ENCODE measurements around the gene NOL4L.
A peak's percentile ranks its signal among the peaks of the same experiment; 100 is the strongest.

The NOL4L gene

GRCh38 chr20:32450484-32451061 is 134.6 kb downstream of the NOL4L start:
- Histone ChIP-seq H3K36me3 (peaks cover 100% of the 10 kb centered on the region), H3K27ac (peak overlapping the region; percentile 57), H3K4me3 (ENCODE audit: low read depth in 1 of 2, low read length in 1 of 2) (no peak overlapping the region), H3K27me3 (no peaks in the 10 kb centered on the region), H3K9me3 (no peaks in the 10 kb centered on the region), H3K4me1 (ENCODE audit: control insufficient read depth in 1 of 2, insufficient read depth in 1 of 2, low read depth in 1 of 2, low read length in 1 of 2) (peaks cover 19 to 23% of the 10 kb centered on the region in 2 experiments)
- TF ChIP-seq CTCF (IDR thresholded peaks at IDR 0.05), result no peak

GRCh38 chr20:32449890-32450401 is 135.2 kb downstream of the NOL4L start:
- Histone ChIP-seq H3K4me3 (ENCODE audit: low read depth in 1 of 2, low read length in 1 of 2) (no peak overlapping the region), H3K27me3 (no peaks in the 10 kb centered on the region), H3K9me3 (no peaks in the 10 kb centered on the region), H3K27ac (peak overlapping the region; percentile 57), H3K4me1 (ENCODE audit: control insufficient read depth in 1 of 2, insufficient read depth in 1 of 2, low read depth in 1 of 2, low read length in 1 of 2) (peaks cover 19 to 23% of the 10 kb centered on the region in 2 experiments), H3K36me3 (peaks cover 100% of the 10 kb centered on the region)
- no peak for TF ChIP-seq CTCF (IDR thresholded peaks at IDR 0.05)

GRCh38 chr20:32449057-32449889 is 135.9 kb downstream of the NOL4L start:
- H3K9me3 ChIP-seq, result no peaks in the 10 kb centered on the region
- H3K27me3 ChIP-seq, result no peaks in the 10 kb centered on the region
- no peak overlapping the region for H3K4me3 ChIP-seq (ENCODE audit: low read depth in 1 of 2, low read length in 1 of 2)
- no peak for TF ChIP-seq CTCF (IDR thresholded peaks at IDR 0.05)
- H3K4me1 ChIP-seq (ENCODE audit: control insufficient read depth in 1 of 2, insufficient read depth in 1 of 2, low read depth in 1 of 2, low read length in 1 of 2), result peaks cover 19 to 23% of the 10 kb centered on the region in 2 experiments
- H3K27ac ChIP-seq, result peak overlapping the region; percentile 57
- H3K36me3 ChIP-seq, result peaks cover 100% of the 10 kb centered on the region

GRCh38 chr20:32448306-32449056 is 136.7 kb downstream of the NOL4L start:
- peak overlapping the region; percentile 57 for H3K27ac ChIP-seq
- no peaks in the 10 kb centered on the region for H3K9me3 ChIP-seq

More at GRCh38 chr20:32448306-32449056, 136.7 kb downstream of the NOL4L start:
- Histone ChIP-seq H3K4me3 (ENCODE audit: low read depth in 1 of 2, low read length in 1 of 2) (no peak overlapping the region), H3K27me3 (no peaks in the 10 kb centered on the region), H3K4me1 (ENCODE audit: control insufficient read depth in 1 of 2, insufficient read depth in 1 of 2, low read depth in 1 of 2, low read length in 1 of 2) (peaks cover 19 to 23% of the 10 kb centered on the region in 2 experiments), H3K36me3 (peaks cover 99% of the 10 kb centered on the region)
- no peak for TF ChIP-seq CTCF (IDR thresholded peaks at IDR 0.05)
